HG03558 (cell line): ENCODE results near the gene ACKR3.

Source experiments
- ATAC-seq: cut with Tn5 transposase; IDR thresholded peaks from one replicate; pipeline ENCODE4 v1.9.1; 2021; ENCODE audit warnings: moderate number of reproducible peaks; ENCODE audit not compliant: unreplicated experiment; ENCODE audit errors: extremely low read depth

The ACKR3 gene

DNA sequence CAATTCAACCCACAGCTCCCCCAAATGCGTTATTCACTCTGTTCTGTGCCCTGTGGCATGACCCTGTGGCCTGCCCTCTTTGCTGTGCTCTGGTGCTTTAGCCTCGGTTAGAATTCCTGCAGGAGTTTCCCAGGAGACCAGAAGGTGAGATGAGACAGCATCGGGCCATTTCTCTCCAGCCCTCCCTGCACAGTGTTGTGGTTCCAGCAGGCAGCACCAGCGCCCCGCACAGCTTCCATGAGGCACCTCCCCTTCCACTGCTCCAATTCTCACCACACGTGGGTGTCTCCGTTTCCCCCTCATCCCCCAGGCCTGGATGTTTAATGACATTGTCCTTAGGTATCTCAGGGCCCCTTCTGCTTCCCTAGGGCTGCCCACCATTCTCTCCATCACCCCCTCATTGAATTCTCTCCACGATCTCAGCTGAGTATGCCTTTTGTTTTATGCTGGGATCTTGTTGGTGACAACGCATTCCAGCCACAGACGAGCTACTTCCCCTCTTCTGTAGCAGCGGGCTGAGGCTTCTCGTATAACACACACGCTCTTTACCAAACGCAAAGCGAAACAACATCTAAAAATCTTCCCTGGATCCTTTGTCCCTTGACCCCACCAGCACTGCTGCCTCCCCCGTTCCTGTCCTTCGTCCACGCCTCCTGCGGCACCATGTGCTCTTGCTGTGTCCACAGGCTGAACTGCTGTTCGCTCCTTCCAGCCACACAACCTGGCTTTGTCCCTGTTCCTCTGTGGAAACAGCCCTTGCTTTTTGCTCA is 35.1 kb downstream of the ACKR3 start:
- ATAC-seq = no peak

DNA sequence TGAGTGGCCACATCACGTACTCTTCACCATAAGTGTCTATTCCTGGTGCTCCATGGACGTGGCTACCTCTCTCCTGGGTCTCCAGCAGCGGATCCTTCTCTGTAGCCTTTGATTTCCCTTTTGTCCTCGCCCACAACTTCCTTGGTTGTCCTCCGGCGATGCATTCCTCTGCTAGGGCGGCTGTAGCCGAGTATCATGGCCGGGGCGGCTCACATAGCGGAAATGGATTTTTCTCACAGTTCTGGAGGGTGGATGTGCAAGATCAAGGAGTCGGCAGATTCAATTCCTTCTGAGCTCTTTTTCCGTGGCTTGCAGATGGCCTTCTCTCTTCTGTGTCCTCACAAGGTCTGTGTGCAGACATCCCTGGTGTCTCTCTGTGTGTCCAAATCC is 35.7 kb downstream of the ACKR3 start:
- no peak for ATAC-seq

DNA sequence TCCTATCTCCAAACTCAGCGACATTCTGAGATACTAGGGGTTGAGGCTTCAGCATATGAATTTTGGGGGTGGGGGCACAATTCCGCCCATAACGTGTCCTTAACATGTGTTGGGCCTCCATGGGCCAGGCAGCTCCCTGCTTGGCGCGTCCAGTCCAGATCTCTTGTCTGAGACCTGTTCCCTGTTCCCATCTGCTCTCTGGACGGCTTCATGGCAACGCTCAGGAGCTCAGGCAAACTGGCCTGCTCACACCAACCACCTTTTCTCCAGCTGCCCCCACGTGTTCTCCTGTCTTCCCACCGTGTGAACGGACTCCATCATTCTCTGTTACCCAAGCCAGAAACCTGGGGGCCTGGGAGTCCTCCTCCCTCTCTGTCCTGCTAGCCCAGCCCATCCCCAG is 36.4 kb downstream of the ACKR3 start:
- no peak for ATAC-seq

DNA sequence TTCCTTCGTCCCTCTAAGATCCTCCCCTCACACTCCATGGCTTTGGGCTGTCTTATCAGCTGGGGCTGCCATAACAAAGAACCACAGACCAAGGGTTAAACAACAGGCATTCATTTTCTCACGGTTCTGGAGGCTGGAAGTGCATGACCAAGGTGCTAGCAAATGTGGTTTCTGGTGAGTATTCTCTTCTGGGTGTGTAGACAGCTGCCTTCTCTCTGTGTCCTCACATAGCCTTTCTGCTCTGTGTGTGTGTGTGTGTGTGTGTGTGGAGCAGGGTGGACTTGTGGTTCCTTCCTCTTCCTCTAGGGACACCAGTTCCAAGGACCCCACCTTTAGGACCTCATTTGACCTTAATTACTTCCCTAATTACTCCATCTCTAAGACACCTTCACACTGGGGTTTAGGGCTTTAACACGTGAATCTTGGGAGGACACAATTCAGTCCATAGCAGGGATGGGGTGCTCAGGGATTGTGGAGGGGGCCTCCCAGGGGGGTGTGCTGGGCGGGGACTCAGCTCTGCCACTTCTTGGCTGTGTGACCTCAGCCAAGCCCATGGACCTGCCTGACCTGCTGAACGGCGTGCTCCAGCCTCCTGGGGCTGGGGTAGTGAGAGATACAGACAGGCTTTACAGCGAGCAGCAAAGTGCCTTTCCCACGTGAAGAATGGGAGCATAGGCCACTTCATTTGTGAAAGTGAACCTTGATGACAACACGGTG is 38.0 kb downstream of the ACKR3 start:
- no peak for ATAC-seq

DNA sequence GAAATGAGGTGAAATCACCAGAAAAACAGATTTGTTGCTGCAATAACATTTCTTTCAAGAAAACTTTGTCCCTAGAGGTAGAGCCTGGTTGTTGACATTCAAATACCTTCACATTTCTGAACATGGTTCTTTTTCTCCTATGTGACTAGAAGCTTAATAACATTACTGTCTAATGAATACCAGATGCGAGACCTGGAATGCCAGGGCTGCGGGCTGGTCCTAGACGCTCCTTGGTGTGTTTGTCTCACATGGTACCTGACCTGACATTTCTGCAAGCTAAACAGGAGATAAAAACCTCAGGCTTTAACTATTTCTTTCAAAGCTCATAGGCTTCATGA is 38.5 kb downstream of the ACKR3 start:
- ATAC-seq = no peak

DNA sequence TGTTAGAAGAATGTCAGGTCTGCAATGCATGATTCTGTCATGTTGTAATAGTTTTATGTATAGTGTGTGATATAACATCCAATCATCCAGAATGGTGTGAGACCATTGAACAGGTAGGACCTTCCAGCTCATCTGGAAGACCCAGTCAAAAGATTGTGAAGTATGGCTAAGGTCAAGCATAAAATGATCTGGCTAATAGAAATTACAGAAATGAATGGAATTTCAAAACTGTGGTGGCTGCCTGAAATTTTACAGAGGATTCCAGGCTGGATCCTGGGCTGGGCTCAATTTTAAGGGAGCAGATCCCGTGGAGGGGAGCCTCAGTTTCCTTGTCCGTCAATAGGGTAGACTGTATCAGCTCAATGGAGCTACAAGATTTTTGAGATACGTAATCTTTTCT is 39.1 kb downstream of the ACKR3 start:
- no peak for ATAC-seq

DNA sequence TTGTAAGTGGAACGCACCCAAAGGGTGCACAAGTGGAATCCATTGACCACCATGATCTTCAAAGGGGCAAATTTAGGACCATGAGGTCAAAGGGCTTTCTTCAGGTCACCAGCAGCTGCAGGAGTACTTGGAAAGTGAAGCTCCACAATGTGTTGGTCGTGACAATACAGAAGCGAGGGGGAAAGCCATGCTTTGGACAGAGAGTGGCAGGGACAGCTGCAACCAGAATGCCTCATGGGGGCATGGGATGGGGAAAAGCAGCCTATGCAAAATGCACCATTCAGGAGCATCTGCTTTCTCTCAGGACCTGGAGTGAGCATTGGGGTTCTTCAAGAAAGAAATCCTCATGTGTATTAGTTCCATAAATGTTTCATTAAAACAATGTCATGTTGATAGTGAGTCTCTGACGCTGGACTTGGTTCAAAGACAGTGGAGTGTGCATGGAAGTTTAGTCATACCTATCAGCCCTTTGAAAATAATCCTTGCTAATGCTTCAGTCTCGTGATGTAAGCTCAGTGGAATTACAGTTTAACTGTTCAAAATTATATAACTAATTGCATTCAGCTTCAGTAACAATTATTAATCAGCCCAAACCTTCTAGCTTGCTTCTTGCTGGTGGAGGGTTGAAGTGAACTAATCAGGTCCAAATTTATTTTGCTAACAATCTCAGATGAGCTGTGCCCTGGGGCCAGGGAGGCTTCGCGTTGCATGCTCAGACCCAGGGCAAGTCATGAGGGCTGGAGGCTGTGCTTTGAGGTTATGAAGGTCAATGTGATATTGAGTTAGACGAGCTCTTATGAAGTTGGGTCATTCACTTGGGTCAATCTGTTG is 41.6 kb downstream of the ACKR3 start:
- no peak for ATAC-seq

DNA sequence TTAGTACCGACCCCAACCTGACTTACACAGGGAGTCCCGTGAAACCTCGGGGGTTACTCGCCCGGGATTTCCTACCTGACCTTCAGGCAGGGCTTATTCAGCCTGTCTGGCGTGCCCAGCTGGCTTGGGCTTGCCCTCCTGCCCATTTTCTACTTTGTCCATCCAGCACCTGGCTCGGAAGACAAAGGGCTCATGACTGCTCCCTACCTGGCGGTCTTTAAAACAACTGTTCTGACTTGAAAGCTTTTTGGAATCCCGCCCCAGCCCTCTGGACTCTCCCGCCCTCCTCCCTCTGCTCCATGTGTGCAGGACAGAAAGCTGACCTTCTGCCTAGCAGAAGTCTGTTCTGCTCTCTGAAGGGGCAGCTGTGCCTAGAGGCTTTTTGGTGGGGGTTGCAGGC is 43.1 kb downstream of the ACKR3 start:
- no peak for ATAC-seq

DNA sequence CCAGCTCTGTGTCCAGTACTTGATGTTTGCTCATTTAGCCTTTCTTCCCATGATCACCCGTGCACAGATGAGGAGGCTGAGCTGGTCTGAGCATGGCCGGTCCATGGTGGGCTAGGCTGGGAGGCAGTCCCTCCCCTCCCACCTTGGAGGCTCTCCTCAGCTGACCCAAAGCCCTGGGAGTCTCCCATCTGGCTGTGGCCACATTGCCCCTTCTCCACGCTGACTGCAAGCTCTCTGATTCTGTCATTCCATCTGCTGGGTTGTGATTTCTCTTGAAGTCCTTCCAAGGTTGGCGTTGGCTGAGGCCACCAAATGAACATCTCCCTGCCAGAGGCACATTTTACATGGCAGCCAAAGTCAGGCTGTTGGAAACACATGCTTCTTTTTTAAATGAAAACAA is 44.0 kb downstream of the ACKR3 start:
- ATAC-seq = no peak

DNA sequence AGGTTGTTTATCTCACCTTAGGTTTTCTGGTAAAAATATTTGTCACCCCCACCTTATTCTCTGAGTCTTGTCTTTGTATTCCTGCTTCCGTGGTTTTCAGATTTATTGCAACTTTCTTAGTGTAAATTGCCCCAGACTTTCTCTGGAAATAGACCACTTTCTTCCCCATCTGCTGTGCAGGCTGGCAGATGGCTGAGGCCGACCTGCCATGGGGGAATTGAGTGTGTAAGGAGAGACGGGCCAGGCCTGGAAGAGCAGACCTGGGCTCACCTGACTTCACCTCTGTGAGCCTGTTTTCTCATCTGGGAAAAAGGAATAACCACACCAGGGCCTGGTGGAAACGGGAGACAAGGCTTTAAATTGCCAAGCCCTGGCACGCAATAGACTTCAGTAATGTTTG is 44.9 kb downstream of the ACKR3 start:
- no peak for ATAC-seq

DNA sequence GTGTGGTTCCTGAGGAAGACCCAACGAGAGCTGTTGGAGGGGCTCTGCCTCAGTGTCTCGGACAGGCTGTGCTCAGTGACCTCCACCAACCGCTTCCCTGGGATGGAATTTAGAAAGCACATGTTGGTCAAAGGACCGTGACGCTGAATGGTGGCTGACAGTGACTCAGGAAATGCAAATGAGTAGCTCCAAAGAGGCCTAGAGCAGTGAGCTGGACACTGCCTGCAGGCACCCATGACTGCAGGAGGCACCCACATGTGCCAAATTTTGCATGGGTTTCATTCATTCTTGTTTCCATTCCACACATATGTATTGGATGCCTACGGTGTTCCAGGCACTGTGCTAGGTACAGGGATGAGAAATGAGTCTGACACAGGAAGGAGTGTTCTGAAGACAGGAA is 46.4 kb downstream of the ACKR3 start:
- ATAC-seq = no peak

DNA sequence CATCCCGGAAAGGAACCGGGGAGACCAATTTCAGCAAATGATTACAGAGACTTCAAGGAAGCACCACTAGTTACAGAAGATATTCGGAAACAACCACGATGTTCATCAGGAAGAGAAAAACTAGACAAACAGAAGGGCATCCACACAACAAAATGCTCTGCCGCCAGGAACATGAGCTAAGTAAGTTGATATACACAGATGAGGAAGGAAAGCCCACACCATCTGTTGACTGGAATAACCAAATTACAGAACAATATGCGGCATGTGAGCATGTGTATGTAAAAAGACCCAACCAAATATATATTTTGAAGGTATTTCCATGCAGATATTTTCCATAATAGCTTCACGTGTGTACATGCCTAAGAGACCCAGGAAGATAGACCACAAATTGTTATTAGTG is 47.0 kb downstream of the ACKR3 start:
- no peak for ATAC-seq

DNA sequence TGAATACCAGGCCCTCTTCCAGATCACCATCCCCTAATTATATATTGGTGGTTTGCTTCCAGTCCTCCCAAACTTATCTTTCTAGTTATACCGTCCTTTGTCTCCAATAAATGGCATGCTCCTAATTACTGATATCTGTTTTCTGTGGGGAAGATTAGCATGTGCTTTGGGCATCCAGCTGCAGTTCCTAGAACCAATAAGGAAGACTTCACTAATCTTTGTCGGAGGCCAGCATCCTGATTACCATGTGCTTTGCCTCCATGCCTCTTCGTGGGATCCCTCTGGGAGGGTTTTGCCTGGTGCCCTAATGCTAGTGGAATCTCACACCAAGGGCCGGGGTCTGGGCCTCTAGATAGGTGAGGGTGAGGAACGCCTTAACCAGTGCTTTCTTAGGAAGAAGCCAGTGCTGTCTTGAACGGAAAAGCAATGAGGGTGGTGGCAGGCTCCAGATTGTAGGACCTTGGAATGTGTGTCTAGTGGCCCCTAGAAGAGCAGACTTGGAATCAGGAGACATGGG is 47.7 kb downstream of the ACKR3 start:
- ATAC-seq = no peak

DNA sequence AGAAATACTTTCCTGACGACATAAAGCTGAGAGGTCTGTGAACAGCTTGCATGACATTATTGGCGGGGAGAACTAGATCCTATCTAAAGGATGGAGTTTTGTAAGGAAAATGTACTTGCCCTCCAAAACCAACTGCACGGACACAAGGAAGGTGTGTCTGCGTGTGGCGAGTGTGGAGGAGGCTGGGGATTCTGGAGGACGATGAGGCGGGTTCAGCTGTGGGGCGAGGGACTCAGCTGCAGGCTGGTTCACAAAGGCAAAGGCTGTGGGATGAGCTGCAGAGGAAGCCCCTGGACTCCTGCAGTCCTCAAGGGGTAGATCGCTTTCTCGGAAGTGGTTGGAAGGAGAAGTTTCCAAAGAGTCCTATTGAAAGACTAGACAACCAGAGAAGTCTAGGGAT is 48.2 kb downstream of the ACKR3 start:
- ATAC-seq = no peak

DNA sequence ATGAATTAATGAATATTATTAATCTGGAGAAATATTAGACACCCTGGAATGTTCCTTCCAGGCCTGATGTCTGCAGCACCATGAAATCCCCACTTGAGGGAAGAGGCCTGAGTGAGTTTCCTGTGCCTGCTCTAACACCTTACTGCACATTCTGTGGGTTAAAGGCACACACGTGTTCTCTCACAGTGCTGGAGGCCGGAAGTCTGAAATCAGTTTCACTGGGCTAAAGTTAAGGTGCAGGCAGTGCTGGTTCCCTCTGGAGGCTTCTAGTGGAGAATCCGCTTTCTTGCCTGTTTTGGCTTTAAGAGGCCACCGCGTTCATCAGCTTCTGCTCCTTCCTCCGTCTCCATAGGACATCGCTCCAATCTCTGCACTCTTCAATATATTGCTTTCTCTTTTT is 48.7 kb downstream of the ACKR3 start:
- ATAC-seq = no peak

DNA sequence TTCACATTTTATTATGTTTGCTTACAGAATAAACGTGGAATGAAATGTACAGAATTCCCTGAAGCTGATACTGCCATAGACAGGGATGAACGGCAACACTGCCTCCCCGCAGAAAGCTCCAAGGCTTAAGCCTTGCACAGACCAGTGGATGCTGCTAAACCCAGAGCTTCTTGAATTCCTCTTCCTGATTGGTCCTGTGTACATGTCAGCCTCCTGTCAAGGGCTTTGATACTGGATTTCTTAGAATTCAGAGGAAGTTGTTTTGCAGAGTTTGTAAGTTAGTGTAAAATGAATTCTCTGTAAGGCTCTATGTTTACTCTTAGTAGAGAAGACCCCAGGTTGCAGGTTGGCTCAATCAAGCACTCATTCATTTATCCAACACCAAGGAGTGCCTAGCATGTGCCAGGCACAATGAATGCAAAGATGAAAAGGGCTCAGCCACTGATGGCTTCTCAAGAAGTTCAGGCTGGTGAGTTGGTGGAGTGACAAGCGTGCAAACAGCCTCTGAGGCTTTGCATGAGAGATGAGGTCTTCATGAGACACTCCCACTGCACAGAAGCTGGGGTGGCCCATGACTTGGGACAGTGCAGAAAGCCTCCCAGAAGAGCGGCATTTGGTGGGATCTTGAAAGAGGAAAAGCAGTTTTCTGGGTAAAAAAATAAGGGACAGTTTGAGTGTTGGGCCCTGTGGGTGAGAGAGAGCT is 50.4 kb downstream of the ACKR3 start:
- no peak for ATAC-seq

DNA sequence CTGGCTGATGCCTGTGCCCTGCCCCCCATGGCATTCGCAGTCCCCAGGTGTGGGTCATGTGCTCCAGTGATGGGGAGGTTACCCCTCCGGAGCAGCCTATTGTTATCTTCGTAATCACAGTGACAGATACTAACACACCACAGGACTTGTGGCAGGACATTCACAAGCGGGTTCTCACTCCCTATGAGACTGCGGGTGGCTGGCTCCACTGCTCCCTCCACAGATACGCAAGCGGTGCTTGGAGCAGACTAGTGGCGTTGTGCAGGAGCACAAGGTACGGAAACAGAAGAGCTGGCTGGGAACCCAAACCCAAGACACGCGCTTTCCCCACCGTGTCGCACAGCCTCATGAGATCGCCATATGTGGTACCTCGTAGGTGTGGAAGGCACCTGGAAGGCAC is 52.2 kb downstream of the ACKR3 start:
- ATAC-seq = no peak

DNA sequence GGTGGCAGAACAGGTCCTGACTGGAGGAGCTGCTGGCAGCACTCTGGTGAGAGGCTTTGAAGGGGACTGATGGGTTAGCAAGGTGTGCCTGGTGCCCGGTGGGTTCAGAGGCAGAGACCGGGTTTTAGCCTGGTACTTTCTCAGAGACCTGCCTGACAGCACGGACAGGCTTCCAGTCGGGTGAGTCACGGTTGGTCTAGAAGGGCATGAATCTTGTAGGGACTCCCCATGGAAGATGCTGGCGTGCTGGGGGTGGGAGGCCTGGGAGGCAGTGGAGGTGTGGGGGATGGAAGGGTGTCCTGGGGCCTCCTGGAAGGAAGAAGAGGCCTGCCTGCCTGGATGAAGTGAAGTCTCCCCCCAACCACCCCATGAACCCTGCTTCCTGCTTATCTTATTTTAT is 52.6 kb downstream of the ACKR3 start:
- no peak for ATAC-seq

DNA sequence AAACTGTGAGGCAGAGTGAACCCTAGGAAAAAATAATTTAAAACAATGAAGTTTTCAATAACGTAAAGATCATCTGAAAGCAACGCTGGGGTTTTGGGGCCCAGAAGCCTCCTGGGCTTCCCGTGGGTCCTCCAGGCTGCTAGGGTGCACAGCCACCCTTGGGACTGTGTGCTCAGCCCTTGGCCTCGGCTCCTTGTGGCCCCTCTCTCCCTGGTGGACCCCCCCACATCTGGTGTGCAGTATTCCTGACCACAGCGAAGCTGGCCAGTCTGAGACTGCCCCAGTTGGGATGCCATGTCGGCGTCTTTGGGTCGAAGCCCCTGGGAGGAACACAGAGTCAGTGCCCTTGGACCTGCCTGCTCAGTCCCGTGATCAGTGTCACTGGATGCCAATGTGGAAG is 53.0 kb downstream of the ACKR3 start:
- no peak for ATAC-seq

DNA sequence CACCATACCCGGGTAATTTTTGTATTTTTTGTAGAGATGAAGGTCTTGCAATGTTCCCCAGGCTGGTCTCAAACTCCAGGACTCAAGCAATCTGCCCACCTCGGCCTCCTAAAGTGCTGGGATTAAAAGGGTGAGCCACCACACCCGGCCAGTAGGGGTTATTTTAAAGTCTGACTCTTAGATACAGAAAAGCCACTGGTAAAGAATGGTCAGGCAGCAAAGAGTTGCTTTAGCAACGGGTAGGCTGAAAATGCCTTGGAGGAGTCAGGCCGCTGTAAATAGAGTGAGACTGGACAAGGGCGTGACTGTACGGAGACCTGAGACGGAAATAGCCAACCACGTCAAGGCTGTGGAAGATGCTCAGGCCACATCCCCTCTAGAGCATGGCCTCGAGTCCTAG is 54.2 kb downstream of the ACKR3 start:
- no peak for ATAC-seq
